Panc1 (cell line): ENCODE measurements around the gene TBC1D22A.

Experiments
- POLR2AphosphoS5 ChIP-seq: IDR thresholded peaks from 2 replicates; pipeline ENCODE4 v1.6.1; 2012; ENCODE audit warnings: mild to moderate bottlenecking, low read depth, low read length, moderate library complexity
- TF ChIP-seq, protein P1 (sequence below): fragments of 450-650 bp; IDR thresholded peaks from 2 replicates; pipeline ENCODE4 v1.5.1; 2017; ENCODE audit warnings: mild to moderate bottlenecking

DNA sequence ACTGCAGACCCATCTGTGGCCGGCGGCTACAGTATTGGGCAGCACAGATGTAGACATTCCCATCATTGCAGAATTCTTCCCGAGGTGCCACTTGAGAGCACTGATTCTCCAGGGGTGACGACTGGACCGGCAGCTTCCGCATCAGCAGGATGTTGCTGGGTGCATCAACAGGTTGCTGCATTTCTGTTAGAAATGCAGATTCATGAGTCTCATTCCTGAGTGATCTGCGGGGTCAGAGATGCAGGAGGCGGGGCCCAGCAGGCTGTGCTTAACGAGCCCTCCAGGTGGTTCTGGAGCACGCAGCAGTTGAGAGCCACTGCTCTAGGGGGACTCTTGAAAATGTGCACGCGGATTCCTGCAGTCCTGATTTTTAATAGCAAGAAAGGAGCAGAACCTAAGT, 321.8 kb downstream of the TBC1D22A start:
- TF ChIP-seq, protein P1, sequence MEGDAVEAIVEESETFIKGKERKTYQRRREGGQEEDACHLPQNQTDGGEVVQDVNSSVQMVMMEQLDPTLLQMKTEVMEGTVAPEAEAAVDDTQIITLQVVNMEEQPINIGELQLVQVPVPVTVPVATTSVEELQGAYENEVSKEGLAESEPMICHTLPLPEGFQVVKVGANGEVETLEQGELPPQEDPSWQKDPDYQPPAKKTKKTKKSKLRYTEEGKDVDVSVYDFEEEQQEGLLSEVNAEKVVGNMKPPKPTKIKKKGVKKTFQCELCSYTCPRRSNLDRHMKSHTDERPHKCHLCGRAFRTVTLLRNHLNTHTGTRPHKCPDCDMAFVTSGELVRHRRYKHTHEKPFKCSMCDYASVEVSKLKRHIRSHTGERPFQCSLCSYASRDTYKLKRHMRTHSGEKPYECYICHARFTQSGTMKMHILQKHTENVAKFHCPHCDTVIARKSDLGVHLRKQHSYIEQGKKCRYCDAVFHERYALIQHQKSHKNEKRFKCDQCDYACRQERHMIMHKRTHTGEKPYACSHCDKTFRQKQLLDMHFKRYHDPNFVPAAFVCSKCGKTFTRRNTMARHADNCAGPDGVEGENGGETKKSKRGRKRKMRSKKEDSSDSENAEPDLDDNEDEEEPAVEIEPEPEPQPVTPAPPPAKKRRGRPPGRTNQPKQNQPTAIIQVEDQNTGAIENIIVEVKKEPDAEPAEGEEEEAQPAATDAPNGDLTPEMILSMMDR = no peak
- no peak for TF ChIP-seq POLR2AphosphoS5
